ENCODE results near the gene ZNF678.
"Not testable (repeated sequence)": the region's sequence is repeated elsewhere in the genome, so short reads cannot be mapped to it uniquely, and the experiment has no call there.

ZNF678 gene

GRCh38 chr1:227709451-227709850, 146.1 kb downstream of the ZNF678 start:
- no peak overlapping the region for H3K27ac Mint-ChIP-seq
- peaks cover 8% of the 10 kb centered on the region for H3K4me1 Mint-ChIP-seq
- H3K9me3 Mint-ChIP-seq: peaks cover 18% of the 10 kb centered on the region
- peaks cover 5% of the 10 kb centered on the region for H3K36me3 Mint-ChIP-seq
- no peaks in the 10 kb centered on the region for H3K27me3 Mint-ChIP-seq
- H3K4me3 Mint-ChIP-seq: no peak overlapping the region

GRCh38 chr1:227710474-227710873, 147.1 kb downstream of the ZNF678 start:
- peaks cover 24% of the 10 kb centered on the region for H3K9me3 Mint-ChIP-seq
- H3K27me3 Mint-ChIP-seq, H3K36me3 Mint-ChIP-seq, H3K27ac Mint-ChIP-seq, H3K4me3 Mint-ChIP-seq, H3K4me1 Mint-ChIP-seq: not testable (repeated sequence)

- peaks cover 31% of the 10 kb centered on the region for H3K9me3 Mint-ChIP-seq
- H3K4me1 Mint-ChIP-seq: peaks cover 6% of the 10 kb centered on the region
- H3K4me3 Mint-ChIP-seq: no peak overlapping the region
- H3K36me3 Mint-ChIP-seq: peaks cover 20% of the 10 kb centered on the region
- no peak overlapping the region for H3K27ac Mint-ChIP-seq
- H3K27me3 Mint-ChIP-seq: no peaks in the 10 kb centered on the region
These were observed 149.3 kb downstream of the ZNF678 start for GRCh38 chr1:227712648-227713047.

GRCh38 chr1:227718932-227719331, 155.6 kb downstream of the ZNF678 start:
- Mint-ChIP-seq H3K36me3 (peaks cover 32% of the 10 kb centered on the region), H3K27ac (no peak overlapping the region), H3K4me3 (no peak overlapping the region), H3K27me3 (peaks cover 2% of the 10 kb centered on the region), H3K9me3 (peaks cover 38% of the 10 kb centered on the region), H3K4me1 (no peaks in the 10 kb centered on the region)

GRCh38 chr1:227723474-227723873, 160.1 kb downstream of the ZNF678 start:
- H3K9me3 Mint-ChIP-seq: peaks cover 22% of the 10 kb centered on the region
- H3K27me3 Mint-ChIP-seq: peaks cover 2% of the 10 kb centered on the region
- peaks cover 16% of the 10 kb centered on the region for H3K36me3 Mint-ChIP-seq

GRCh38 chr1:227725046-227725445, 161.7 kb downstream of the ZNF678 start:
- Mint-ChIP-seq H3K4me1 (peaks cover 22% of the 10 kb centered on the region), H3K27me3 (peaks cover 2% of the 10 kb centered on the region), H3K36me3 (peaks cover 12% of the 10 kb centered on the region), H3K27ac (no peak overlapping the region), H3K9me3 (peaks cover 22% of the 10 kb centered on the region), H3K4me3 (no peak overlapping the region)

More at GRCh38 chr1:227723474-227723873, 160.1 kb downstream of the ZNF678 start:
- peaks cover 8% of the 10 kb centered on the region for H3K4me1 Mint-ChIP-seq
- H3K27ac Mint-ChIP-seq: no peak overlapping the region
- no peak overlapping the region for H3K4me3 Mint-ChIP-seq

GRCh38 chr1:227726318-227726717, 163.0 kb downstream of the ZNF678 start:
- Mint-ChIP-seq H3K4me1 (peaks cover 27% of the 10 kb centered on the region), H3K27ac (no peak overlapping the region), H3K9me3 (peaks cover 15% of the 10 kb centered on the region), H3K4me3 (no peak overlapping the region), H3K27me3 (peaks cover 2% of the 10 kb centered on the region), H3K36me3 (peaks cover 8% of the 10 kb centered on the region)

Measured in activated naive CD4-positive, alpha-beta T cell treated with anti-CD3 and anti-CD28 coated beads, Interleukin-2, amount 50 U/mL, for 24 hours (primary cell).